Pancreas (tissue), 10 donors: Measurements from ENCODE around the gene MAP2K7. TPM values are rescaled to one million over a fixed set of nuclear protein-coding genes. Genes with fewer than 3 reads are reported as not detected.

Experiments
- ATAC-seq, 4 donors: fragments of 200-7000 bp; cut with Tn5 transposase; one replicate each; pipeline versions ENCODE4 v1.8.0 to v1.9.1; 2020; ENCODE audit warnings: mild to moderate bottlenecking in 4 of 4, moderate library complexity in 4 of 4
- DNase-seq, 6 donors: peaks; one replicate each; pipeline ENCODE4 v3.0.0-alpha.2; 2020
- FAIRE-seq: peaks from 2 replicates; lab custom pipeline; 2012; peaks lifted over from hg19 to GRCh38; lab: Jason Lieb, UNC
- H3K27ac ChIP-seq, 4 donors: fragments of 200-600 bp; sonication (generic); 1 replicate in 3 of 4; 2 replicates in 1 of 4; pipeline versions ENCODE4 v1.5.0 to v1.8.0; 2020
- H3K27me3 ChIP-seq, 4 donors: fragments of 200-600 bp; one replicate each; pipeline ENCODE4 v1.8.0; 2021
- H3K36me3 ChIP-seq, 3 donors: fragments of 200-600 bp; sonication (generic) in 1 of 3; one replicate each; pipeline versions ENCODE4 v1.5.0 to v1.8.0; 2020 to 2021
- H3K4me1 ChIP-seq, 3 donors: fragments of 200-600 bp; one replicate each; pipeline ENCODE4 v1.8.0; 2021
- H3K4me3 ChIP-seq, 4 donors: fragments of 200-600 bp; sonication (generic) in 2 of 4; one replicate each; pipeline versions ENCODE4 v1.5.0 to v1.8.0; 2020 to 2021
- H3K9me3 ChIP-seq, 4 donors: fragments of 200-600 bp; one replicate each; pipeline ENCODE4 v1.8.0; 2021
- WGBS, 2 donors: extraction: QIAGEN DNeasy Blood & Tissue Kit; methylation state at CpG; one replicate each; pipeline ENCODE4 v1.1.7; 2013; 5-methylcytosine and 5-hydroxymethylcytosine counted together
- intact Hi-C, 3 donors: fragments of 100-400 bp; cut with DNase I; formaldehyde crosslinking; loops; one replicate each; pipeline versions ENCODE4 v1.11.1 to v1.14.2; 2022
- polyA plus RNA-seq, 2 donors: library from polyadenylated mRNA; stranded (reverse); fragments of 200-250 nt; gene quantifications; one replicate each; pipeline ENCODE4 v1.2.3, GENCODE V29; 2013
- total RNA-seq, 6 donors: library from RNA; stranded (reverse); fragmentation: NEBNext Ultra II Directional in 4 of 6; extraction: Animal tissue kit (Norgen Biotek cat#: 25700) in 4 of 6; gene quantifications; one replicate each; pipeline versions ENCODE4 v1.2.1 to v1.2.4, GENCODE V29; 2021 to 2023
- TF ChIP-seq, protein P1 (sequence below), 4 donors: fragments of 200-600 bp; sonication (generic) in 3 of 4; IDR thresholded peaks; one replicate each; pipeline versions ENCODE4 v1.5.0 to v1.8.0; 2021; ENCODE audit warnings: antibody characterized with exemption in 4 of 4
- donor health status: healthy with polysubstance abuse.
- donor health status: DM: no; HTN: no; CAD: no; lungs with moderate emphysema.
- donor health status: DM: no; HTN: no; CAD: no.
- donor health status: control.
- donor health status: control.
- donor health status: Bipolar disorder and iron deficiency.
- donor health status: DM: yes; HTN: yes; CAD: no.
- donor health status: DM: no; HTN: no; CAD: no.
- donor health status: DM: no; HTN: no; CAD: no.
- donor health status: DM: yes; HTN: yes; CAD: no.

MAP2K7 gene
- total and polyA plus RNA-seq, 8 donors = 13.9 to 45.3 (median 16.9) TPM

DNA sequence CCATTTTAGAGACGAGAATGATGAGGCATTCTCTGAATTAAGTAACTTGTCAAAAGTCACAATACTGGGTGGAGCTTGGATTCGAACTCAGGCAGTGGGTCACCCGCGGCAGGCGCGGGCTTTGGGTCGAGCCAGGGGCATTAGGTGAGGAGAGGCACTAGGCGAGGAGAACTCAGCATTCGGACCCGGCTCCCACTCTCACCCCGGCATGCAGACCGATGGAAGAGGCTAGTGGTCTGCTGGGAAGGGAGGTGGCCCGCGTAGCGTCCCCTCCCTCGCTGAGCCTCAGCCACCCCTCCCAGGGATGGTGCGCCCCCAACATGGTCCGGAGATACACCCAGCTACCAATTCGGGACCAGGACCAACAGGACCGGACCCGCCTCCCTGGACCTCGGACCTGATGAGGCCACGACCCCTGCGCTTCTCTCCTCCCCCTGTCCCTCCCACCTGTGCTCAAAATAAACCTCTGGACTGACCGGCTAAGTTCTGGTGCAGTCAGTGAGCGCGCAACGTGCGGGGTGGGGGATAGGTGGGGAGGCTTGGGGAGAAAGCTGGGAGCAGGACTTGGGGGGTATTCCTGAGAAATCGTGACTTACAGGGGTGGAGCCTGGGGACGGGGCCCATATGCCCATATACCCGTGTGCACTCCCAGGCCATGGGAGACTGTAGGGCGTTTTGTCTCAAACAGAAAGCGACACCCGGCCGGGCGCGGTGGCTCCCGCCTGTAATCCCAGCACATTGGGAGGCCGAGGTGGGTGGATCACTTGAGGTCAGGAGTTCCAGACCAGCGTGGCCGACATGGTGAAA is 15.1 kb downstream of the MAP2K7 start:
- Histone ChIP-seq H3K4me3 (peak overlapping the region in 1 of 4 donors; percentile 57), H3K9me3 (no peaks in the 10 kb centered on the region), H3K36me3 (peaks cover 0 to 6% (median 0%) of the 10 kb centered on the region in 3 donors), H3K27ac (no peak overlapping the region), H3K4me1 (peaks cover 6 to 18% (median 13%) of the 10 kb centered on the region in 3 donors), H3K27me3 (peaks cover 0 to 6% (median 0%) of the 10 kb centered on the region in 4 donors)
- TF ChIP-seq, protein P1, sequence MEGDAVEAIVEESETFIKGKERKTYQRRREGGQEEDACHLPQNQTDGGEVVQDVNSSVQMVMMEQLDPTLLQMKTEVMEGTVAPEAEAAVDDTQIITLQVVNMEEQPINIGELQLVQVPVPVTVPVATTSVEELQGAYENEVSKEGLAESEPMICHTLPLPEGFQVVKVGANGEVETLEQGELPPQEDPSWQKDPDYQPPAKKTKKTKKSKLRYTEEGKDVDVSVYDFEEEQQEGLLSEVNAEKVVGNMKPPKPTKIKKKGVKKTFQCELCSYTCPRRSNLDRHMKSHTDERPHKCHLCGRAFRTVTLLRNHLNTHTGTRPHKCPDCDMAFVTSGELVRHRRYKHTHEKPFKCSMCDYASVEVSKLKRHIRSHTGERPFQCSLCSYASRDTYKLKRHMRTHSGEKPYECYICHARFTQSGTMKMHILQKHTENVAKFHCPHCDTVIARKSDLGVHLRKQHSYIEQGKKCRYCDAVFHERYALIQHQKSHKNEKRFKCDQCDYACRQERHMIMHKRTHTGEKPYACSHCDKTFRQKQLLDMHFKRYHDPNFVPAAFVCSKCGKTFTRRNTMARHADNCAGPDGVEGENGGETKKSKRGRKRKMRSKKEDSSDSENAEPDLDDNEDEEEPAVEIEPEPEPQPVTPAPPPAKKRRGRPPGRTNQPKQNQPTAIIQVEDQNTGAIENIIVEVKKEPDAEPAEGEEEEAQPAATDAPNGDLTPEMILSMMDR (IDR thresholded peaks at IDR 0.05) = no peak
- intact Hi-C loops = no loop called here
- peak in 2 of 6 donors; percentile 53 to 83 for DNase-seq
- 55 to 62% methylated on average over 42 of the region's 42 CpGs for WGBS, 2 donors
- FAIRE-seq = no peak
- ATAC-seq = no peak

- no peak for FAIRE-seq
- Histone ChIP-seq H3K27me3 (peaks cover 0 to 6% (median 0%) of the 10 kb centered on the region in 4 donors), H3K36me3 (peaks cover 0 to 6% (median 0%) of the 10 kb centered on the region in 3 donors), H3K4me1 (peaks cover 6 to 21% (median 15%) of the 10 kb centered on the region in 3 donors), H3K27ac (peak within 1 kb of the TSS; percentile 51 to 84 (median 79)), H3K9me3 (no peaks in the 10 kb centered on the region), H3K4me3 (peak within 1 kb of the TSS; percentile 56 to 88 (median 57))
- intact Hi-C loops = loop anchor here in 2 of 3 donors (5.0 to 10.0 kb wide), 2 partner anchors 65 to 68 kb away; no protein-coding TSS in a partner anchor
- peak; percentile 96 to 99 (median 98) for DNase-seq
- TF ChIP-seq, protein P1 (IDR thresholded peaks at IDR 0.05) = no peak
- peak; percentile 73 to 80 (median 80) for ATAC-seq
- WGBS, 2 donors = 4 to 7% methylated on average over 45 to 62 of the region's 62 CpGs
Observed at GRCh38 chr19:7919610-7920518, 16.2 kb downstream of the MAP2K7 start, which contains the start of gene SNAPC2. TSS of gene SNAPC2 (plus strand) at chr19:7920338. CDS start at chr19:7920367, 29 bp downstream.

DNA sequence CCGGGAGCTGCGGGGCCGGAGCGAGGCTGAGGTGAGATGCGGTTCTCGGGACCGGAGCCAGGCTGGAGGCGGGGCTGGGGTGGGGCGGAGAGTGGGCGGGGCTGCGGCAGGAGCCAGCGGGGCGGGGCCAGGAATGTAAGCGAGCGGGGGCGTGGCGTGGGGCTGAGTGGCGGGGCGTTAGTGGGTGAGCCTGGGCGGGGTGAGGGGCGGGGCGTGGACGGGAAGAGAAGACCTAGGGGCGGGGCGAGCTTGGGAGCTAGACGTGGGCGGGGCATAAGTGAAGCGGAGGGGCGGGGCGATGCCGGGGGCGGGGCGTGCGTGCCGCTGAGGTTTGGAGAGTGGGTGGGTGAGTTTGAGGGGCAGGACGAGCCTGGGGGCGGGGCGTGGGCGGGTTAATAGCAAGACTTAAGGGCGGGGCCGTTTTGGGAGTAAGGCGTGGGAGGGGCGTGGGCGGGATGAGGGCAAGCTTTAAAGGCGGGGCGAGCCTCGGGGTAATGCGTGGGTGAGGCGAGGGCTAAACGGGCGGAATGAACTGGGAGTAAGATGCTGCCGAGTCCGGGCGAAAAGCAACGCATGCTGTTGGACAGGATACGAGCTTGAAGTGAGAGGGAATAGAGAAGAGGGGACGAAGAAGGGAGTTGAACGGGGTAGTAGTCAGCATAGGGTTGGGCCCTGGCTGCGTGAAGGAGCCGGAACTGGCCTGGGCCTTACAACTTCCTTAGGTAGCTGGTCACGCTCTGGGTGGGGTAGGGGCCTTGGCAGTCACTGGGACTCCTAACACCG is 17.0 kb downstream of the MAP2K7 start:
- intact Hi-C loops = loop anchor here in 2 of 3 donors (5.0 to 10.0 kb wide), 2 partner anchors 66 to 68 kb away; no protein-coding TSS in a partner anchor
- 3% methylated on average over 38 to 62 of the region's 62 CpGs for WGBS, 2 donors
- FAIRE-seq = no peak

More for the DNA sequence above, 17.0 kb downstream of the MAP2K7 start:
- peak overlapping the region; percentile 51 to 84 (median 79) for H3K27ac ChIP-seq
- DNase-seq = peak; percentile 96 to 100 (median 99)
- peaks cover 0 to 6% (median 0%) of the 10 kb centered on the region in 3 donors for H3K36me3 ChIP-seq
- H3K27me3 ChIP-seq = peaks cover 0 to 4% (median 0%) of the 10 kb centered on the region in 4 donors
- H3K9me3 ChIP-seq = no peaks in the 10 kb centered on the region
- TF ChIP-seq, protein P1 (IDR thresholded peaks at IDR 0.05) = no peak
- H3K4me1 ChIP-seq = peaks cover 6 to 27% (median 21%) of the 10 kb centered on the region in 3 donors
- peak overlapping the region; percentile 56 to 88 (median 57) for H3K4me3 ChIP-seq
- ATAC-seq = peak; percentile 80 to 88 (median 84)
